ENCODE data around the gene FAF1. TPM values are rescaled to one million over a fixed set of nuclear protein-coding genes. Genes with fewer than 3 reads are reported as not detected.

The FAF1 gene
- total RNA-seq, 1 donor from 2014 or later: 54.3 TPM

DNA sequence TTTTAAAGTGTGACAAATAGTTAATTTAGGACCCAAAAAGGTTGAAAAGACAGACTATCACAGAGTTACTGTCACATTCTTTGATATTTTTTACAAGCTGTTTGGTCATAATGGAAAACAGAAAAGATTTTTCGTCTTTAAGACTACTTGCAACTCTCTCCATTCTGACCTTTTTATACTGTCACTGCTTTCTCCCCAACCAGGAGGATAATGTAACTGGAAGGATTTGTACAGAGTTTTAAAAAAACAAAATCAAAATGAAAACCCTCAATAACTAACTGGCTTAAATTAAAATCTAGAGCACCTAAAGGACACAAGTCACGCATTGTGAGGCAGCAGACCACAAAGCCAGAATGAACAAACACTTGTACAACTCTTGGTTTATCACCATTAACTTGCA is 257.7 kb downstream of the FAF1 start:
- Mint-ChIP-seq H3K4me1 (ENCODE audit: unreplicated experiment) (no peaks in the 10 kb centered on the region), H3K27me3 (ENCODE audit: unreplicated experiment) (no peaks in the 10 kb centered on the region), H3K4me3 (ENCODE audit: unreplicated experiment) (no peak overlapping the region), H3K36me3 (ENCODE audit: low read depth, unreplicated experiment) (no peaks in the 10 kb centered on the region), H3K27ac (ENCODE audit: unreplicated experiment) (no peak overlapping the region), H3K9me3 (ENCODE audit: unreplicated experiment) (no peaks in the 10 kb centered on the region)
- no peak for TF ChIP-seq CTCF (IDR thresholded peaks at IDR 0.05; ENCODE audit: unreplicated experiment)
- DNase-seq (ENCODE audit: low spot score): no peak

DNA sequence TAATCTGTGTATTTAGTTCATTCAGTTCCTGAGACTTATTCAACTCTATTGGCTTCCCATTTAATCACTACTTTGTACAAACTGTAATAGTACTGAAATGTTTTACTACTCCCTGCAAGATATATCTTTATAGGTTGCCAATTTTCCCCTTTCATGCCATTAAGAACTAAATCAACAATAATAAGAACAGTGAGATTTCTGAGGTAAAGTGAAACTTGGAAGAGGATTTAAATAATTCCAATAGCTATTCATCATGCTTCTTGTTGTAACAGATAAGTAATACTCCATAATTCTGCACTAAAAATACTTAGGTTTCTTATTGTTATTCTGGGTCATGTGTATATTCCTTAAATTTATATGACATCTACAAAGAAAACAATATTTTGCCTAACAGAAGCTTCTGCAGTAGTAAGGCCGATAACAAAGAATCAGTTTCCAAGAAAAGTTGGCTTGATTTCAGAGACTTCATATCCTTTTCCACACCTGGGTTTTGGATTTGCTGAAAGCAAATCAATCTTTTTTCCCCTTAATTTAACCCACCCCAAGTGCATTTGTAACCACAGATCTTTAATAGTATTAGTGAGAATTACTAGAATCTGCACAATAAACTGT is 258.3 kb downstream of the FAF1 start:
- no peaks in the 10 kb centered on the region for H3K4me1 Mint-ChIP-seq (ENCODE audit: unreplicated experiment)
- no peaks in the 10 kb centered on the region for H3K27me3 Mint-ChIP-seq (ENCODE audit: unreplicated experiment)
- TF ChIP-seq CTCF (IDR thresholded peaks at IDR 0.05; ENCODE audit: unreplicated experiment): no peak
- H3K36me3 Mint-ChIP-seq (ENCODE audit: low read depth, unreplicated experiment): no peaks in the 10 kb centered on the region
- no peaks in the 10 kb centered on the region for H3K9me3 Mint-ChIP-seq (ENCODE audit: unreplicated experiment)
- no peak overlapping the region for H3K27ac Mint-ChIP-seq (ENCODE audit: unreplicated experiment)
- DNase-seq (ENCODE audit: low spot score): no peak
- no peak overlapping the region for H3K4me3 Mint-ChIP-seq (ENCODE audit: unreplicated experiment)

GRCh38 chr1:50700621-50701020 is 259.4 kb downstream of the FAF1 start:
- DNase-seq (ENCODE audit: low spot score): no peak
- TF ChIP-seq CTCF (IDR thresholded peaks at IDR 0.05; ENCODE audit: unreplicated experiment): no peak
- no peaks in the 10 kb centered on the region for H3K36me3 Mint-ChIP-seq (ENCODE audit: low read depth, unreplicated experiment)
- no peak overlapping the region for H3K4me3 Mint-ChIP-seq (ENCODE audit: unreplicated experiment)
- H3K27ac Mint-ChIP-seq (ENCODE audit: unreplicated experiment): no peak overlapping the region
- no peaks in the 10 kb centered on the region for H3K4me1 Mint-ChIP-seq (ENCODE audit: unreplicated experiment)
- no peaks in the 10 kb centered on the region for H3K9me3 Mint-ChIP-seq (ENCODE audit: unreplicated experiment)
- no peaks in the 10 kb centered on the region for H3K27me3 Mint-ChIP-seq (ENCODE audit: unreplicated experiment)

DNA sequence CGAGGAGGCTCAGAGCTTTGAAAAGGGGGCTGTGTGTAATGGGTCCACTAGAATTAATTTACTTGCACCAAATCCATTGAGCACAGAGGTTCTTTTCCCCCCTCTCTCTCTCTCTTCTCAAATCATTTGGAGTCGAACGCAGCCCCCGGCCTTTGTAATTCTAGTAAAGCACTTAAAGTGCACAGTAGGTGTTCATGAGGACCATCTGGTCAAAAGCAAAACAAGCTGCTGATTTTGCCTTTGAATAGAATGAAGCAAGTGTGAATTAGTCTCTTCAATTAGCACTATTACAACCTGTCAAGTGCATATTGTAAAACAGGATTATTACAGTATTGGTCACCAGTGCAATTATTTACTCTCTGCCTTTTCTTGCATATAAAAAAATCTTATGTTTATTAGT is 259.9 kb downstream of the FAF1 start:
- Mint-ChIP-seq H3K9me3 (ENCODE audit: unreplicated experiment) (no peaks in the 10 kb centered on the region), H3K36me3 (ENCODE audit: low read depth, unreplicated experiment) (no peaks in the 10 kb centered on the region), H3K4me1 (ENCODE audit: unreplicated experiment) (no peaks in the 10 kb centered on the region), H3K27me3 (ENCODE audit: unreplicated experiment) (no peaks in the 10 kb centered on the region), H3K27ac (ENCODE audit: unreplicated experiment) (no peak overlapping the region), H3K4me3 (ENCODE audit: unreplicated experiment) (no peak overlapping the region)
- no peak for TF ChIP-seq CTCF (IDR thresholded peaks at IDR 0.05; ENCODE audit: unreplicated experiment)
- DNase-seq (ENCODE audit: low spot score): no peak

- no peak overlapping the region for H3K27ac Mint-ChIP-seq (ENCODE audit: unreplicated experiment)
- no peak for DNase-seq (ENCODE audit: low spot score)
- no peaks in the 10 kb centered on the region for H3K4me1 Mint-ChIP-seq (ENCODE audit: unreplicated experiment)
- no peaks in the 10 kb centered on the region for H3K9me3 Mint-ChIP-seq (ENCODE audit: unreplicated experiment)
- no peaks in the 10 kb centered on the region for H3K27me3 Mint-ChIP-seq (ENCODE audit: unreplicated experiment)
- TF ChIP-seq CTCF (IDR thresholded peaks at IDR 0.05; ENCODE audit: unreplicated experiment): no peak
- no peak overlapping the region for H3K4me3 Mint-ChIP-seq (ENCODE audit: unreplicated experiment)
- H3K36me3 Mint-ChIP-seq (ENCODE audit: low read depth, unreplicated experiment): no peaks in the 10 kb centered on the region
Measured at GRCh38 chr1:50699795-50700194, 260.3 kb downstream of the FAF1 start.

Measured in endothelial cell (in vitro differentiated cells).